ENCODE measurements around the gene SMAD6. TPM values are rescaled to one million over a fixed set of nuclear protein-coding genes. Genes with fewer than 3 reads are reported as not detected.

SMAD6 gene
- total and polyA plus RNA-seq, 9 of the 15 experiments (the other 6 are each of a cell fraction or from before 2014, with no cell fraction given): 0.10 to 15.5 (median 3.7) TPM

- no peak for TF ChIP-seq E2F6 (IDR thresholded peaks at IDR 0.05; ENCODE audit: borderline replicate concordance in 1 of 2, extremely low read depth in 1 of 2, insufficient read depth in 1 of 2, insufficient read length in 1 of 2, low read depth in 1 of 2, low read length in 1 of 2, poor library complexity in 1 of 2, severe bottlenecking in 1 of 2)
- no peak for TF ChIP-seq SLC30A9 (CRISPR knock-in tag; IDR thresholded peaks at IDR 0.05)
- TF ChIP-seq SOX6 (IDR thresholded peaks at IDR 0.05): no peak
- no peak for TF ChIP-seq ZNF766 (CRISPR knock-in tag; conservative IDR thresholded peaks at IDR 0.05)
- TF ChIP-seq MTA1 (IDR thresholded peaks at IDR 0.05; ENCODE audit: borderline replicate concordance): no peak
- TF ChIP-seq CBX8 (IDR thresholded peaks at IDR 0.05; ENCODE audit: borderline replicate concordance, extremely low read depth, low read depth, low read length, poor library complexity, severe bottlenecking): no peak
- no peak for TF ChIP-seq ZNF583 (CRISPR knock-in tag; IDR thresholded peaks at IDR 0.05)
- no peak for TF ChIP-seq ZNF408 (CRISPR knock-in tag; IDR thresholded peaks at IDR 0.05; ENCODE audit: low read depth)
- TF ChIP-seq RBM22 (IDR thresholded peaks at IDR 0.05; ENCODE audit: low read depth, low read length, poor library complexity, severe bottlenecking): no peak
- no peak for TF ChIP-seq FOXA3 (CRISPR knock-in tag; conservative IDR thresholded peaks at IDR 0.05 in 1 of 2, IDR thresholded peaks at IDR 0.05 in 1 of 2)
Measured at GRCh38 chr15:66713843-66714508, 11.9 kb downstream of the SMAD6 start (continued).

Data from K562 (cell line).